GM12878 (cell line): ENCODE measurements around the gene BRD1. TPM values are rescaled to one million over a fixed set of nuclear protein-coding genes. Genes with fewer than 3 reads are reported as not detected.

ENCODE experiments used
- ATAC-seq: fragments of 200-7000 bp; cut with Tn5 transposase; 3 replicates; pipeline ENCODE4 v1.9.1; 2020; ENCODE audit warnings: mild to moderate bottlenecking, moderate library complexity
- BruUV-seq: library from RNA; stranded (reverse); fragments of 400-500 nt; replicated peaks from 2 replicates; lab custom pipeline; 2021; lab: Mats Ljungman, UMichigan
- CTCF ChIA-PET: fragments of 300-600 bp; sonication (Branson Sonifier 250); formaldehyde crosslinking; extraction: SDS; loops from one replicate; lab custom pipeline; 2021; ENCODE audit warnings: inconsistent platforms; lab: Yijun Ruan, JAX
- POLR2A ChIA-PET: fragments of 350-600 bp; formaldehyde crosslinking; extraction: SDS; loops from one replicate; lab custom pipeline; 2021; ENCODE audit warnings: inconsistent platforms; lab: Charles Lee
- RAD21 ChIA-PET: fragments of 300-600 bp; sonication (Branson Sonifier 250); formaldehyde crosslinking; loops from one replicate; lab custom pipeline; 2023; ENCODE audit warnings: antibody characterized with exemption; ENCODE audit not compliant: unreplicated experiment; lab: Charles Lee
- SMC1A ChIA-PET: fragments of 300-600 bp; sonication (Branson Sonifier 250); formaldehyde crosslinking; loops from one replicate; lab custom pipeline; 2023; ENCODE audit not compliant: unreplicated experiment, uncharacterized antibody; lab: Charles Lee
- DNase-seq: peaks from one replicate; pipeline ENCODE4 v3.0.0-alpha.2; 2011; ENCODE audit warnings: low read depth, low spot score
- FAIRE-seq: peaks from 3 replicates; lab custom pipeline; 2011; peaks lifted over from hg19 to GRCh38; lab: Jason Lieb, UNC
- H2AFZ ChIP-seq: 2 replicates; pipeline ENCODE4 v1.6.0; 2011; ENCODE audit warnings: low read depth, low read length, control low read depth; ENCODE audit not compliant: control insufficient read depth
- H3K27ac ChIP-seq: 2 replicates; pipeline ENCODE4 v1.5.1; 2011; ENCODE audit warnings: control low read depth; ENCODE audit not compliant: control insufficient read depth, insufficient read depth
- H3K27me3 ChIP-seq, 2 experiments: replicated peaks in 1 of 2; 2 replicates each; pipeline versions ENCODE4 v1.6.0 to v1.6.1; 2011; ENCODE audit warnings: low read length in 1 of 2; ENCODE audit not compliant: control insufficient read depth in 2 of 2, insufficient read depth in 2 of 2
- H3K36me3 ChIP-seq, 2 experiments: 2 replicates each; pipeline ENCODE4 v1.5.1; 2011; ENCODE audit warnings: low read length in 1 of 2; ENCODE audit not compliant: control insufficient read depth in 2 of 2, insufficient read depth in 2 of 2
- H3K4me1 ChIP-seq: 2 replicates; pipeline ENCODE4 v1.6.1; 2011; ENCODE audit warnings: mild to moderate bottlenecking, low read length, moderate library complexity, mixed read lengths; ENCODE audit not compliant: control insufficient read depth, insufficient read depth
- H3K4me2 ChIP-seq: 2 replicates; pipeline ENCODE4 v1.6.0; 2011; ENCODE audit warnings: control low read depth; ENCODE audit not compliant: control insufficient read depth, insufficient read depth
- H3K4me3 ChIP-seq: fragments of 200-600 bp; sonication (generic); 2 replicates; pipeline ENCODE4 v1.5.1; 2016
- H3K79me2 ChIP-seq: 2 replicates; pipeline ENCODE4 v1.6.0; 2011; ENCODE audit warnings: low read length; ENCODE audit not compliant: control insufficient read depth, insufficient read depth
- H3K9ac ChIP-seq: 2 replicates; pipeline ENCODE4 v1.8.0; 2011; ENCODE audit warnings: low read length, control low read depth, mixed read lengths; ENCODE audit not compliant: control insufficient read depth, insufficient read depth
- H3K9me3 ChIP-seq: replicated peaks from 3 replicates; pipeline ENCODE4 v1.5.1; 2011; ENCODE audit warnings: mild to moderate bottlenecking, low read length; ENCODE audit not compliant: control insufficient read depth, insufficient read depth
- H4K20me1 ChIP-seq: 2 replicates; pipeline ENCODE4 v1.6.0; 2011; ENCODE audit not compliant: control insufficient read depth, insufficient read depth
- CBFB ChIP-seq: IDR thresholded peaks from 2 replicates; pipeline ENCODE4 v1.6.1; 2016; ENCODE audit warnings: antibody characterized with exemption, low read depth
- CHD2 ChIP-seq: IDR thresholded peaks from 2 replicates; pipeline ENCODE4 v1.6.1; 2011; ENCODE audit warnings: low read depth, low read length, improper control_type of control experiment, borderline replicate concordance
- GABPA ChIP-seq: IDR thresholded peaks from 2 replicates; pipeline ENCODE4 v1.6.1; 2014; ENCODE audit warnings: antibody characterized with exemption, low read depth, mild to moderate bottlenecking, inconsistent platforms
- GATAD2B ChIP-seq: fragments of 450-650 bp; conservative IDR thresholded peaks from 2 replicates; pipeline ENCODE4 v1.6.1; 2017; ENCODE audit warnings: low read depth, mild to moderate bottlenecking, moderate library complexity
- HCFC1 ChIP-seq: fragments of 150-350 bp; IDR thresholded peaks from 2 replicates; pipeline ENCODE4 v1.6.1; 2014; ENCODE audit warnings: low read length
- IKZF1 ChIP-seq: fragments of 450-650 bp; conservative IDR thresholded peaks from 2 replicates; pipeline ENCODE4 v1.6.1; 2017; ENCODE audit warnings: antibody characterized with exemption, mild to moderate bottlenecking
- KAT2A ChIP-seq: conservative IDR thresholded peaks from 2 replicates; pipeline ENCODE4 v1.6.1; 2011; ENCODE audit warnings: low read depth, low read length; ENCODE audit not compliant: control insufficient read depth
- NR2C1 ChIP-seq: fragments of 450-650 bp; IDR thresholded peaks from 2 replicates; pipeline ENCODE4 v1.6.1; 2017; ENCODE audit warnings: antibody characterized with exemption, mild to moderate bottlenecking, moderate library complexity
- NRF1 ChIP-seq: conservative IDR thresholded peaks from 2 replicates; pipeline ENCODE4 v1.6.1; 2011; ENCODE audit warnings: mild to moderate bottlenecking, low read depth, low read length, improper control_type of control experiment
- POLR2A ChIP-seq: IDR thresholded peaks from 2 replicates; pipeline ENCODE4 v1.6.1; 2011; ENCODE audit warnings: low read depth, mild to moderate bottlenecking, low read length
- POLR2AphosphoS5 ChIP-seq: IDR thresholded peaks from 2 replicates; pipeline ENCODE4 v1.6.1; 2011; ENCODE audit warnings: mild to moderate bottlenecking, low read length, inconsistent platforms
- RELA ChIP-seq: fragments of 450-650 bp; IDR thresholded peaks from 2 replicates; pipeline ENCODE4 v1.8.0; 2014; ENCODE audit warnings: borderline replicate concordance; ENCODE audit not compliant: partially characterized antibody
- SIN3A ChIP-seq: IDR thresholded peaks from 2 replicates; pipeline ENCODE4 v1.6.1; 2012; ENCODE audit warnings: low read depth, low read length, improper control_type of control experiment
- SMARCA5 ChIP-seq: fragments of 450-650 bp; IDR thresholded peaks from 2 replicates; pipeline ENCODE4 v1.6.1; 2017; ENCODE audit warnings: mild to moderate bottlenecking
- WRNIP1 ChIP-seq: IDR thresholded peaks from 2 replicates; pipeline ENCODE4 v1.6.1; 2011; ENCODE audit warnings: low read depth, low read length, improper control_type of control experiment, borderline replicate concordance
- ZNF622 ChIP-seq: fragments of 450-650 bp; IDR thresholded peaks from 2 replicates; pipeline ENCODE4 v1.6.1; 2017; ENCODE audit warnings: mild to moderate bottlenecking, inconsistent platforms
- WGBS: methylation state at CpG from one replicate; pipeline ENCODE4 v1.1.6; 2016; ENCODE audit warnings: low lambda C conversion rate; ENCODE audit not compliant: insufficient replicate concordance, insufficient coverage; ENCODE audit errors: missing lambda C conversion rate; 5-methylcytosine and 5-hydroxymethylcytosine counted together
- in situ Hi-C: fragments of 300-500 bp; cut with MboI; formaldehyde crosslinking; loops from 9 replicates; pipeline ENCODE4 v1.14.3; 2018; ENCODE audit warnings: mixed read lengths
- intact Hi-C: fragments of 100-400 bp; cut with micrococcal nuclease; formaldehyde crosslinking; loops from one replicate; pipeline ENCODE4 v1.14.2; 2022; ENCODE audit not compliant: unreplicated experiment
- polyA plus RNA-seq, 11 experiments: library from polyadenylated mRNA; depleted of rRNA in 4 of 11; unstranded in 6 of 11; stranded (reverse) in 5 of 11; fragments of >200 nt; fragmentation: Nextera tagmentation in 4 of 11; fragmentation: Illumina TruSeq in 1 of 11; extraction: Ambion mirVana in 4 of 11; extraction: Trizol in 1 of 11; gene quantifications; 1 replicate in 1 of 11; 2 replicates in 10 of 11; pipeline versions ENCODE4 v1.2.1 to v1.2.3, GENCODE V29; 2011 to 2016; ENCODE audit warnings: inconsistent platforms in 2 of 11, missing spikeins in 2 of 11, low read depth in 1 of 11
- total RNA-seq, 4 experiments: library from RNA; depleted of rRNA in 3 of 4; stranded (reverse); fragments of >200 nt in 3 of 4; fragmentation: Illumina TruSeq in 1 of 4; extraction: Trizol in 1 of 4; gene quantifications; 2 replicates each; pipeline versions ENCODE4 v1.2.1 to v1.2.3, GENCODE V29; 2013 to 2021
- TF ChIP-seq, protein P1 (sequence below): fragments of 450-650 bp; IDR thresholded peaks from 2 replicates; pipeline ENCODE4 v1.6.1; 2017; ENCODE audit warnings: borderline replicate concordance
- TF ChIP-seq, protein P2 (sequence below): fragments of 450-650 bp; conservative IDR thresholded peaks from 2 replicates; pipeline ENCODE4 v1.6.1; 2017; ENCODE audit warnings: mild to moderate bottlenecking, moderate library complexity
- TF ChIP-seq, protein P3 (sequence below): fragments of 450-650 bp; IDR thresholded peaks from 2 replicates; pipeline ENCODE4 v1.6.1; 2018; ENCODE audit warnings: borderline replicate concordance, mild to moderate bottlenecking; ENCODE audit not compliant: partially characterized antibody

BRD1 gene
- total and polyA plus RNA-seq, 10 of the 15 experiments (the other 5 are each of a cell fraction or from before 2014, with no cell fraction given), result 0.90 to 26.4 (median 7.1) TPM

DNA sequence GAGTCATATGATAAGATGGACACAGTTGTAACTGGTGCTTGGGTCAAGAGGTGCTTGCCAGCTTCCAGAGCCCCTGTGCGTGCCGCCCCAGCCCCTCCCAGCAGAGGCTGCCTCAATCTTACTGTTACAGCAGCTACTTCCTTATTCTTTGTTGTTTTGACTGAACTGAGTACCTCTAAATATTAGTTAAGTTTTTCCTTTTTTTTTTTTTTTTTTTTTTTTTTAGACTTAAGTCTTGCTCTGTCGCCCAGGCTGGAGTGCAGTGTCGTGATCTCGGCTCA is 34.8 kb upstream of the BRD1 start:
- ATAC-seq (no peak), FAIRE-seq (no peak), DNase-seq (no peak)
- Histone ChIP-seq H3K9me3 (peaks cover 7% of the 10 kb centered on the region; the same call in 2 of the 3 replicates), H3K4me1 (peaks cover 4% of the 10 kb centered on the region), H3K79me2 (peaks cover 59% of the 10 kb centered on the region), H3K9ac (no peak overlapping the region), H3K27me3 (no peaks in the 10 kb centered on the region), H3K36me3 (peaks cover 0 to 4% of the 10 kb centered on the region in 2 experiments), H3K4me3 (no peak overlapping the region), H3K27ac (no peak overlapping the region), H3K4me2 (no peak overlapping the region), H2AFZ (no peak overlapping the region), H4K20me1 (peaks cover 3% of the 10 kb centered on the region; the same call in 1 of the 2 replicates)
- intact Hi-C loops (no loop called here), in situ Hi-C loops (no loop called here)
- BruUV-seq, result no TSS peak
- ChIA-PET RAD21 (no interaction called here), SMC1A (interaction anchor here (0.7 to 1.0 kb wide), 2 partner anchors 8 to 19 kb away, joined by 4 read pairs; no protein-coding TSS in a partner anchor), CTCF (no interaction called here), POLR2A (interaction anchor here (0.5 to 0.7 kb wide), 2 partner anchors 22 to 49 kb away, joined by 3 read pairs; no protein-coding TSS in a partner anchor)
- no peak for TF ChIP-seq GATAD2B
- TF ChIP-seq NRF1, result no peak
- no peak for TF ChIP-seq ZNF622
- TF ChIP-seq POLR2A, result no peak
- TF ChIP-seq SMARCA5, result no peak
- no peak for TF ChIP-seq CBFB
- TF ChIP-seq IKZF1, result no peak
- no peak for TF ChIP-seq GABPA
- TF ChIP-seq, protein P1, sequence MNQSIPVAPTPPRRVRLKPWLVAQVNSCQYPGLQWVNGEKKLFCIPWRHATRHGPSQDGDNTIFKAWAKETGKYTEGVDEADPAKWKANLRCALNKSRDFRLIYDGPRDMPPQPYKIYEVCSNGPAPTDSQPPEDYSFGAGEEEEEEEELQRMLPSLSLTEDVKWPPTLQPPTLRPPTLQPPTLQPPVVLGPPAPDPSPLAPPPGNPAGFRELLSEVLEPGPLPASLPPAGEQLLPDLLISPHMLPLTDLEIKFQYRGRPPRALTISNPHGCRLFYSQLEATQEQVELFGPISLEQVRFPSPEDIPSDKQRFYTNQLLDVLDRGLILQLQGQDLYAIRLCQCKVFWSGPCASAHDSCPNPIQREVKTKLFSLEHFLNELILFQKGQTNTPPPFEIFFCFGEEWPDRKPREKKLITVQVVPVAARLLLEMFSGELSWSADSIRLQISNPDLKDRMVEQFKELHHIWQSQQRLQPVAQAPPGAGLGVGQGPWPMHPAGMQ, result no peak
- TF ChIP-seq KAT2A, result no peak
- TF ChIP-seq CHD2, result no peak
- no peak for TF ChIP-seq SIN3A
- TF ChIP-seq RELA, result no peak
- TF ChIP-seq, protein P2, sequence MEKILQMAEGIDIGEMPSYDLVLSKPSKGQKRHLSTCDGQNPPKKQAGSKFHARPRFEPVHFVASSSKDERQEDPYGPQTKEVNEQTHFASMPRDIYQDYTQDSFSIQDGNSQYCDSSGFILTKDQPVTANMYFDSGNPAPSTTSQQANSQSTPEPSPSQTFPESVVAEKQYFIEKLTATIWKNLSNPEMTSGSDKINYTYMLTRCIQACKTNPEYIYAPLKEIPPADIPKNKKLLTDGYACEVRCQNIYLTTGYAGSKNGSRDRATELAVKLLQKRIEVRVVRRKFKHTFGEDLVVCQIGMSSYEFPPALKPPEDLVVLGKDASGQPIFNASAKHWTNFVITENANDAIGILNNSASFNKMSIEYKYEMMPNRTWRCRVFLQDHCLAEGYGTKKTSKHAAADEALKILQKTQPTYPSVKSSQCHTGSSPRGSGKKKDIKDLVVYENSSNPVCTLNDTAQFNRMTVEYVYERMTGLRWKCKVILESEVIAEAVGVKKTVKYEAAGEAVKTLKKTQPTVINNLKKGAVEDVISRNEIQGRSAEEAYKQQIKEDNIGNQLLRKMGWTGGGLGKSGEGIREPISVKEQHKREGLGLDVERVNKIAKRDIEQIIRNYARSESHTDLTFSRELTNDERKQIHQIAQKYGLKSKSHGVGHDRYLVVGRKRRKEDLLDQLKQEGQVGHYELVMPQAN, result no peak
- TF ChIP-seq POLR2AphosphoS5, result no peak
- TF ChIP-seq NR2C1, result no peak
- no peak for TF ChIP-seq WRNIP1
- TF ChIP-seq, protein P3, sequence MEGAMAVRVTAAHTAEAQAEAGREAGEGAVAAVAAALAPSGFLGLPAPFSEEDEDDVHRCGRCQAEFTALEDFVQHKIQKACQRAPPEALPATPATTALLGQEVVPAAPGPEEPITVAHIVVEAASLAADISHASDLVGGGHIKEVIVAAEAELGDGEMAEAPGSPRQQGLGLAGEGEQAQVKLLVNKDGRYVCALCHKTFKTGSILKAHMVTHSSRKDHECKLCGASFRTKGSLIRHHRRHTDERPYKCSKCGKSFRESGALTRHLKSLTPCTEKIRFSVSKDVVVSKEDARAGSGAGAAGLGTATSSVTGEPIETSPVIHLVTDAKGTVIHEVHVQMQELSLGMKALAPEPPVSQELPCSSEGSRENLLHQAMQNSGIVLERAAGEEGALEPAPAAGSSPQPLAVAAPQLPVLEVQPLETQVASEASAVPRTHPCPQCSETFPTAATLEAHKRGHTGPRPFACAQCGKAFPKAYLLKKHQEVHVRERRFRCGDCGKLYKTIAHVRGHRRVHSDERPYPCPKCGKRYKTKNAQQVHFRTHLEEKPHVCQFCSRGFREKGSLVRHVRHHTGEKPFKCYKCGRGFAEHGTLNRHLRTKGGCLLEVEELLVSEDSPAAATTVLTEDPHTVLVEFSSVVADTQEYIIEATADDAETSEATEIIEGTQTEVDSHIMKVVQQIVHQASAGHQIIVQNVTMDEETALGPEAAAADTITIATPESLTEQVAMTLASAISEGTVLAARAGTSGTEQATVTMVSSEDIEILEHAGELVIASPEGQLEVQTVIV, result no peak
- no peak for TF ChIP-seq HCFC1
- WGBS, result 100% methylated on average over 4 of the region's 5 CpGs
